GM18502 (cell line): ENCODE data around the gene DNAJC1.

Source experiments
- ATAC-seq: cut with Tn5 transposase; IDR thresholded peaks from one replicate; pipeline ENCODE4 v1.9.1; 2021; ENCODE audit warnings: mild to moderate bottlenecking; ENCODE audit not compliant: unreplicated experiment, poor library complexity

Gene DNAJC1

GRCh38 chr10:21969326-21970287, 33.9 kb downstream of the DNAJC1 start:
- no peak for ATAC-seq

GRCh38 chr10:21964983-21965665, 38.4 kb downstream of the DNAJC1 start:
- no peak for ATAC-seq

GRCh38 chr10:21962358-21962757, 41.2 kb downstream of the DNAJC1 start:
- ATAC-seq = no peak

- no peak for ATAC-seq
These were observed 41.7 kb downstream of the DNAJC1 start for GRCh38 chr10:21961847-21962246.

GRCh38 chr10:21959998-21960397, 43.5 kb downstream of the DNAJC1 start:
- ATAC-seq = no peak

- ATAC-seq = no peak
These were observed 48.8 kb downstream of the DNAJC1 start for GRCh38 chr10:21954690-21955089.

GRCh38 chr10:21954132-21954531, 49.4 kb downstream of the DNAJC1 start:
- peak; percentile 81 for ATAC-seq

GRCh38 chr10:21953585-21954057, 49.9 kb downstream of the DNAJC1 start:
- ATAC-seq = peak; percentile 52

GRCh38 chr10:21950566-21950965, 53.0 kb downstream of the DNAJC1 start:
- ATAC-seq = no peak

GRCh38 chr10:21946946-21947345, 56.6 kb downstream of the DNAJC1 start:
- ATAC-seq = no peak

GRCh38 chr10:21944727-21945386, 58.7 kb downstream of the DNAJC1 start:
- no peak for ATAC-seq

GRCh38 chr10:21943633-21944265, 59.8 kb downstream of the DNAJC1 start:
- no peak for ATAC-seq

GRCh38 chr10:21935439-21936023, 68.0 kb downstream of the DNAJC1 start:
- ATAC-seq = no peak

GRCh38 chr10:21934307-21934706, 69.2 kb downstream of the DNAJC1 start:
- ATAC-seq = no peak

GRCh38 chr10:21929070-21929469, 74.5 kb downstream of the DNAJC1 start:
- ATAC-seq = no peak

- ATAC-seq = no peak
These were observed 75.7 kb downstream of the DNAJC1 start for GRCh38 chr10:21927631-21928353.

GRCh38 chr10:21926949-21927348, 76.6 kb downstream of the DNAJC1 start:
- ATAC-seq = no peak

GRCh38 chr10:21926358-21926925, 77.1 kb downstream of the DNAJC1 start:
- ATAC-seq = no peak

GRCh38 chr10:21925851-21926250, 77.7 kb downstream of the DNAJC1 start:
- ATAC-seq = no peak
